ENCODE data around the gene FAM53C. TPM values are rescaled to one million over a fixed set of nuclear protein-coding genes. Genes with fewer than 3 reads are reported as not detected.
A peak's percentile ranks its signal among the peaks of the same experiment; 100 is the strongest.

FAM53C gene
- total RNA-seq, 6 donors from 2014 or later: 15.8 to 71.2 (median 21.9) TPM

DNA sequence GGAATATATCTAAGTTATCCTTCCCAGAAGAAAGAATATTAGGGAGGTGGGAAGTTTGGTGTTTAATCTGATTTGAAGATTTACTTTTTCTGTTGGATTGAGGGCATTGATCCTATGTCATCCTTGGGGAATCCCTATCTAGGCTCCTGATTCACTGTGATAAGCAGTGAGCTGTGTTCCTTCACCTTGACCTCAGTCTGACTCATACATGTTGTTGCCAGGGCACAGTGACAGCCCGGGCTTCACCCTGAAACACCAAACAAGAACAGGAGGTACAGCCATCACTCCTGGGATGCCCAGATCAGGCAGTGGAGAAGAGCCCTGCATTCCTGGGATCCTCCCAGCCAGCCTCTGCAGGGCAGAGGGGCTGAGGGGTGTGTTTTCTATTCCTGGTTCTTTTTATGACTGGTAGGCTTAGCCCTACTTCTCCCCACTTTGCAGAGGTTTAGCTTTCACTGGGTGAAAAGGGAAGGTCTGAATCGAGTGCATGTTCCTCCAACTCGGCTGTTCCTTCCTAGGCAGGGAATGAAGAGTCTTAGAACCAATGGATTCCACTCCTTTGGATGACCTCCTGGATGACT, 3.1 kb upstream of the FAM53C start:
- no peak for DNase-seq
- no peak overlapping the region for H3K27ac ChIP-seq
- H3K27me3 ChIP-seq: no peaks in the 10 kb centered on the region
- H3K36me3 ChIP-seq: no peaks in the 10 kb centered on the region
- 55 to 63% methylated on average over 3 of the region's 3 CpGs for WGBS, 2 donors
- no peaks in the 10 kb centered on the region for H3K9me3 ChIP-seq
- TF ChIP-seq EP300 (IDR thresholded peaks at IDR 0.05) (no peak), POLR2A (IDR thresholded peaks at IDR 0.05) (no peak), POLR2AphosphoS5 (IDR thresholded peaks at IDR 0.05) (no peak)
- TF ChIP-seq, protein P1, sequence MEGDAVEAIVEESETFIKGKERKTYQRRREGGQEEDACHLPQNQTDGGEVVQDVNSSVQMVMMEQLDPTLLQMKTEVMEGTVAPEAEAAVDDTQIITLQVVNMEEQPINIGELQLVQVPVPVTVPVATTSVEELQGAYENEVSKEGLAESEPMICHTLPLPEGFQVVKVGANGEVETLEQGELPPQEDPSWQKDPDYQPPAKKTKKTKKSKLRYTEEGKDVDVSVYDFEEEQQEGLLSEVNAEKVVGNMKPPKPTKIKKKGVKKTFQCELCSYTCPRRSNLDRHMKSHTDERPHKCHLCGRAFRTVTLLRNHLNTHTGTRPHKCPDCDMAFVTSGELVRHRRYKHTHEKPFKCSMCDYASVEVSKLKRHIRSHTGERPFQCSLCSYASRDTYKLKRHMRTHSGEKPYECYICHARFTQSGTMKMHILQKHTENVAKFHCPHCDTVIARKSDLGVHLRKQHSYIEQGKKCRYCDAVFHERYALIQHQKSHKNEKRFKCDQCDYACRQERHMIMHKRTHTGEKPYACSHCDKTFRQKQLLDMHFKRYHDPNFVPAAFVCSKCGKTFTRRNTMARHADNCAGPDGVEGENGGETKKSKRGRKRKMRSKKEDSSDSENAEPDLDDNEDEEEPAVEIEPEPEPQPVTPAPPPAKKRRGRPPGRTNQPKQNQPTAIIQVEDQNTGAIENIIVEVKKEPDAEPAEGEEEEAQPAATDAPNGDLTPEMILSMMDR (IDR thresholded peaks at IDR 0.05): no peak
- no peak overlapping the region for H3K4me3 ChIP-seq
- H3K4me1 ChIP-seq: peaks cover 16 to 45% (median 24%) of the 10 kb centered on the region in 4 donors
- ATAC-seq (ENCODE audit: low FRiP score in 2 of 2): no peak

DNA sequence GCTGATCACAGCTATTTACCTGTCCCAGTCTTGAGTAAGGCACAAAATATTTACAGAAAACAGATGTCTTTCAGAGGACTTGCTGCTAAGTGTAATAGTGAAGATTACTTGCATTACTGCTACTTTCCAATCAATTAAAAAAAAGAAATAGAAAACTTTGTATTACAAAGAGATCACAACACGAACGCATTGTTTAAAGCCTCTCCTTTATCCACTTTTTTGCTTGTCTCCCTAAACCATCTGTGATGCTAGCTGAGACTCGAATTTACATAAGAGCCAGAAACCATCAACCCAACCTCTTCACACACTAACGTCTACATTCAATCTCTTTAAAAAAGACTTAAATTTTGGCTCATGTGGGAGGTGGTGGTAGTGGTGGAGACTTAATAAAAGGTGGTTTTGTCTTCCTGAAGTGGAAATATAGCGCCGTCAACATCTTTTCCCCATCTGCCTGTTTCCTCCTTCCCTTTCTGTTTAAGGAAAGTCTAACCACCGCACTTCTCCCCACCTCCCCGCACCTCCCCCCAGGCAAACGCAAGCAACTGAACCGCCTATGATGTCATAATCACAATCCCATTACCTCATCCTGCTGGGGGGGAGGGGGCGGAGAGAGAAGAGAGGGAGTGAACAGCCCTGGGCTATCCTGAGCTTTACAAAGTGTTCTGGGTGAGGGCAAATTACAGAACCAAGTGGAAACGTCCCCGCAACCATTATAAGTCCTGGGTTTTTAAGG, 948 bp upstream of the FAM53C start:
- DNase-seq (peak in 1 of 2 donors; percentile 82), ATAC-seq (ENCODE audit: low FRiP score in 2 of 2) (peak; percentile 85 to 86)
- Histone ChIP-seq H3K27me3 (no peaks in the 10 kb centered on the region), H3K9me3 (no peaks in the 10 kb centered on the region), H3K36me3 (peaks cover 0 to 10% (median 9%) of the 10 kb centered on the region in 4 donors), H3K4me3 (peak overlapping the region; percentile 54 to 87 (median 82)), H3K4me1 (peaks cover 15 to 49% (median 20%) of the 10 kb centered on the region in 4 donors), H3K27ac (peak overlapping the region; percentile 92 to 97 (median 94))
- TF ChIP-seq, protein P1 (IDR thresholded peaks at IDR 0.05): no peak
- peak in 1 of 2 donors; percentile 44 for TF ChIP-seq POLR2AphosphoS5 (IDR thresholded peaks at IDR 0.05)
- WGBS, 2 donors: 24 to 28% methylated on average over 13 of the region's 13 CpGs

DNA sequence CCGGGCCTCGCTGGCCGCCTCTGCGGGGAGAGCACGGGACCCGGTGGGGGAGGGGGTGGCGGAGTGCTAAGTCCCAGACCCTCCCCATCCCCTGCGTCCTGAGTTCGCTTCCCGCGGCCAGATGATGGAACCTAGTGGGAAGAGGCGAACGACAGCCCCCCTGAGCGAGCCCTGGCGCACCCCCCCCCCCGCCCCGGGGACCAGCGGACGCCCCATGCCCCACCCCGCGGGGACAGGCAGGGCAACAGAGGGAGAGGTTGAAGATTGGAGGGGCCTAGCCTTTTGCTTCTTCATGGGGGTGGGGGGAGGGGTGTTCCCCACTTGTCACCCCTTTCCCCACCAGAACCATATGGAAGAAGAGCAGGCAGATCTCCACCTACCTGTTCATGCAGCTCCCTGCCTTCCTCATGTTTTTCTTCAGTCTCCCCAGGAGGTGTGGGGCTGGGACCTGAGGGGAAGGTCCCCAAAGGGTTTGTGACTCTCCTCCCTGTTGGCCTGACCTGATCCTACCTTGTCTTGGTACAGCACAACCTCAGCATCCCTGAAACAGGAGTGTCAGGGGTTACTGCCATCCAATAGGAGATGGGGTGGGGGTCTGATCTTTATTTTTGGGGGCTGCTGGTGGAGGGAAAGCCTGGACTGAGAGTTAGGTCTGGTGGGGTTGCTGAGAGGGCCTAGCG, 485 bp downstream of the FAM53C start:
- ATAC-seq (ENCODE audit: low FRiP score in 2 of 2) (no peak), DNase-seq (no peak)
- 1 to 23% methylated on average over 1 to 19 of the region's 22 CpGs for WGBS, 2 donors
- Histone ChIP-seq H3K36me3 (peaks cover 0 to 21% (median 16%) of the 10 kb centered on the region in 4 donors), H3K27ac (peak overlapping the region; percentile 92 to 97 (median 94)), H3K4me1 (peaks cover 14 to 42% (median 16%) of the 10 kb centered on the region in 4 donors), H3K27me3 (no peaks in the 10 kb centered on the region), H3K4me3 (peak overlapping the region; percentile 54 to 87 (median 82)), H3K9me3 (no peaks in the 10 kb centered on the region)
- TF ChIP-seq POLR2A (IDR thresholded peaks at IDR 0.05) (no peak), POLR2AphosphoS5 (IDR thresholded peaks at IDR 0.05) (no peak), EP300 (IDR thresholded peaks at IDR 0.05) (no peak)
- TF ChIP-seq, protein P1 (IDR thresholded peaks at IDR 0.05): no peak

DNA sequence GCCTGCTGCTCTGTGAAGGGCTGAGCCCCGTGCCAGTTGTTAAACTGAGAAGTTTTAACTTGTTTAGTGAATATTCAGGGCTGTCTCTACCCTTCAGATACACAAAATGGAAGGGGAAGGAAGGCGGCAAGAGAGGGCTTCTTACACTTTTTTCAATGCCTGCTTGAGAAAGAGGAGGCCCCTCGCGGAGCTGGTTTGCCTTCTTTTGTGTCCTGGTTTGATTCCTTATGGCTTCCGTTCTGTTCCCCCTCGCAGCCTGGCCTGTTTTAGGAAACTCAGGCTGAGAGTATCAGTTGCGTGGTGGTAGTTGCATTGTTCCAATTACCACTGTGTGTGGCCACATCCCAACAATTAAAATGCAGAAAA, 1.0 kb downstream of the FAM53C start:
- Histone ChIP-seq H3K4me1 (peaks cover 14 to 42% (median 16%) of the 10 kb centered on the region in 4 donors), H3K9me3 (no peaks in the 10 kb centered on the region), H3K27ac (peak overlapping the region; percentile 92 to 97 (median 94)), H3K27me3 (no peaks in the 10 kb centered on the region), H3K4me3 (peak overlapping the region; percentile 54 to 87 (median 82)), H3K36me3 (peaks cover 0 to 26% (median 18%) of the 10 kb centered on the region in 4 donors)
- 6 to 12% methylated on average over 7 of the region's 7 CpGs for WGBS, 2 donors
- peak in 1 of 2 donors; percentile 31 for DNase-seq
- TF ChIP-seq, protein P1 (IDR thresholded peaks at IDR 0.05): no peak
- TF ChIP-seq POLR2AphosphoS5 (IDR thresholded peaks at IDR 0.05) (no peak), POLR2A (IDR thresholded peaks at IDR 0.05) (no peak), EP300 (IDR thresholded peaks at IDR 0.05) (no peak)
- ATAC-seq (ENCODE audit: low FRiP score in 2 of 2): no peak

Measured in upper lobe of left lung (tissue), 6 donors.